Choroid plexus epithelial cell (primary cell): ENCODE measurements around the gene SYT13.

Experiments used
- DNase-seq: peaks from one replicate; pipeline ENCODE4 v3.0.0-alpha.2; 2010; ENCODE audit warnings: low read depth
- H3K4me3 ChIP-seq: 2 replicates; pipeline ENCODE4 v1.5.1; 2011; ENCODE audit warnings: low read depth, mild to moderate bottlenecking, control low read depth, low read length, moderate library complexity
- TF ChIP-seq, protein P1 (sequence below): conservative IDR thresholded peaks from 2 replicates; pipeline ENCODE4 v1.5.1; 2011; ENCODE audit warnings: low read depth, mild to moderate bottlenecking, control low read depth, inconsistent platforms, low read length, moderate library complexity

The SYT13 gene

DNA sequence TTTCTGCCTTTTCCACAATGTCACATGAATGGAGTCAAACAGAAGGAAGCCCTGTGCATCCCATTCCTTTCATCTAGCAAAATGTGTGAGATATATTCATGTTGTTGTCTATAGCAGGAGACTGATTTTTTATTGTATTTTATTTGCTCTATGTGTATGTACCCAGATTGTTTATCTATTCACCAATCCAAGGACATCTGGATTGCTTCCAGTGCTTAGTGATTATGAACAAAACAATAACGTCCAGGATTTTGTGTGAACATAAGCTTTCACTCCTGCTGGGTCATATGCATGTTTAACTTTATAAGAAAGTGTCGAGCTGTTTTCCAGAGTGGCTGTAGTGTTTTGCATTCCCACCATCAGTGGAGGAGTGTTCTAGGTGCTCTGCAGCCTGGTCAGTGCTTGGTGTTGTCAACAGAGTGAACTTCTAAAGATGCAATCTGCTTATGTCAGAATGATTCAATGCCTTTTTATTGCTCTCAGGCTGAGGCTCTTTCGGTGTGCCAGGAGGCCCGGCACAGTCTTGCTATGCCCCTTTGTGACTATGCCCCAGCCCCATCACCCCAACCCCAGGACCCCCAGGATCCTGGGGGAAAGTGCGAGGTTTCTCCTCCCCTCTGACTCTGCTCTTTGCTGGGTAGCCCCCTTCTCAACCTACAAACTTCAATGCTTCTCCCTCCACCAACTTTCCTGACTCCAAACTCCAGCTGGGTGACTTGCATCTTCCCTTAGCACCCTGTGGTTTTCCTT is 19.9 kb upstream of the SYT13 start:
- no peak for DNase-seq
- TF ChIP-seq, protein P1, sequence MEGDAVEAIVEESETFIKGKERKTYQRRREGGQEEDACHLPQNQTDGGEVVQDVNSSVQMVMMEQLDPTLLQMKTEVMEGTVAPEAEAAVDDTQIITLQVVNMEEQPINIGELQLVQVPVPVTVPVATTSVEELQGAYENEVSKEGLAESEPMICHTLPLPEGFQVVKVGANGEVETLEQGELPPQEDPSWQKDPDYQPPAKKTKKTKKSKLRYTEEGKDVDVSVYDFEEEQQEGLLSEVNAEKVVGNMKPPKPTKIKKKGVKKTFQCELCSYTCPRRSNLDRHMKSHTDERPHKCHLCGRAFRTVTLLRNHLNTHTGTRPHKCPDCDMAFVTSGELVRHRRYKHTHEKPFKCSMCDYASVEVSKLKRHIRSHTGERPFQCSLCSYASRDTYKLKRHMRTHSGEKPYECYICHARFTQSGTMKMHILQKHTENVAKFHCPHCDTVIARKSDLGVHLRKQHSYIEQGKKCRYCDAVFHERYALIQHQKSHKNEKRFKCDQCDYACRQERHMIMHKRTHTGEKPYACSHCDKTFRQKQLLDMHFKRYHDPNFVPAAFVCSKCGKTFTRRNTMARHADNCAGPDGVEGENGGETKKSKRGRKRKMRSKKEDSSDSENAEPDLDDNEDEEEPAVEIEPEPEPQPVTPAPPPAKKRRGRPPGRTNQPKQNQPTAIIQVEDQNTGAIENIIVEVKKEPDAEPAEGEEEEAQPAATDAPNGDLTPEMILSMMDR: no peak
- no peak overlapping the region for H3K4me3 ChIP-seq

DNA sequence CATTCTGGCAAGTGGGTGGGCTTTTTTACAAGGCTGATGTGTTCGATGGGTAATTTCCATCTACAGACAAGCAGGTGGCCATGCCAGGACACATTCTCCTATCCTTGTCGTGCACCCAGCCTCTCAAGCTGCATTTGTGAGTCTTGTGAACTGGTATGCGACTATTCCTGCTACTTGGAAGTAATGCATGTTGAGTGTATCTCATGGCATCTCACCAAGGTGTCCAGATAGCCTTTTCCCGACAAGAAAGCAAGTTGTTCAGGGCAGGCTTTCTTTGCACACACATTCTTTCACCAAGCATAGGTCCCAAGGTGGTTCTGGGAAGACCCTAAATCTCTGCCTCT is 18.8 kb upstream of the SYT13 start:
- DNase-seq: no peak
- TF ChIP-seq, protein P1: no peak

DNA sequence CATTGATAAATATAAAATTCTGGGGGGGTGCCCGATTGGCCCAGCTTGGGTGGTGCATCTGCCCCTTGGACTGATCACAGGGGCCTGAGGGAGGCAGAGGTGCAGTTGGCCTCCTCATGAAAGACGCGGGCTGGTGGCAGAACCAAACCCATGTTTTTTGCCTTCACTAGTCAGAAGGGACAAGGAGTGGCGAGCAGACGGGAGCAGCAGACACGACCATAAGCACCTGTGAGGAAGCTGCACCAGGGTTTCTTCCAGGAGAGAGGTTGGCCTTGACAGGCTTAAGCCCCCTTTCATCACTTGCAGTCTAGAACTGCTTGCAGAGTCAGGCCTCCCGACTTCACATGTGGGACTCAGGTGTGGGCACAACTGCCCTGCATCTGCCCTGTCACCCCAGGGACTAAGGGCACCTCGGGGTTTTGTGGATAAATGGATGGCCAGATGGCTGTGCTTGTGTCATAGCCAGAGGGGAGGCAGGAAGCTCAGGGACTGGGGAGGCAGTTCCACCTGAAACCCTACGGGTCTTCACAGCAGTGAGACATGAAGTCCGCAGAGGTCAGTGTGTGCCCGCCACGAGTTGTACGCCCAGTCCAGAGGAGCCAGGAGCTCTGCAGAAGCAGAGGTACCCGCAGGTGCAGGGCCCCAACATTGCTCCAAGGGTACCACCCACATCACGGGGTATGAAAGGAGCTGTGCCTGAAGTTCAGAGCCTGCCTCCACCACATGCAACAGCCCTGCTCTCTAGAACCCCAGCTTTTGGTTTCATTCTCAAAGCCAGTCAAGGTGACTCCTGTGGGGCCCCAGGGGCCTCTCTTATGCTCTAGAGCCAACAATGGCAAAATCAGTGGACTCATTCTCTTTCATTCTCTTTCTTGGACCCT is 18.2 kb upstream of the SYT13 start:
- no peak for DNase-seq
- no peak overlapping the region for H3K4me3 ChIP-seq
- TF ChIP-seq, protein P1: no peak

More for the DNA sequence above, 18.8 kb upstream of the SYT13 start:
- no peak overlapping the region for H3K4me3 ChIP-seq

DNA sequence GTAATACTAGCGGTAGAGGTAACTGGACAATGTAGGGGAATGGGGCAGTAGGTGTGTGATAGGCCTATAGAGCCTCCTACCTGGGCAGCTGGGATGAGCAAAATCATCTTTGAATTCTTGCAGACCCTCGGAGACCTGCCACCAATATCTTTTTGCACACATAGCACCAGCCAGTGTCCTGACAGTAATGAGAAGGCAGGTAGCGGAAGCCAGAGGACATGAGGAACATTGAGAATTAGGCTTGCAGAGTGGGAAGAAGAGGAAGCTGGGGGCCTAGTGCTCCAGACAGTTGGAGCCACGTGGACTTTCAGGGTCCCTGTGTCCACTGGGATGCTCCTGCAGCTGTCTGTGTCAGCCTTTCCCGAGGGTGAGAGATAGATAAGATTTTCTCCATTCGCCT is 17.2 kb upstream of the SYT13 start:
- DNase-seq: no peak
- no peak overlapping the region for H3K4me3 ChIP-seq

DNA sequence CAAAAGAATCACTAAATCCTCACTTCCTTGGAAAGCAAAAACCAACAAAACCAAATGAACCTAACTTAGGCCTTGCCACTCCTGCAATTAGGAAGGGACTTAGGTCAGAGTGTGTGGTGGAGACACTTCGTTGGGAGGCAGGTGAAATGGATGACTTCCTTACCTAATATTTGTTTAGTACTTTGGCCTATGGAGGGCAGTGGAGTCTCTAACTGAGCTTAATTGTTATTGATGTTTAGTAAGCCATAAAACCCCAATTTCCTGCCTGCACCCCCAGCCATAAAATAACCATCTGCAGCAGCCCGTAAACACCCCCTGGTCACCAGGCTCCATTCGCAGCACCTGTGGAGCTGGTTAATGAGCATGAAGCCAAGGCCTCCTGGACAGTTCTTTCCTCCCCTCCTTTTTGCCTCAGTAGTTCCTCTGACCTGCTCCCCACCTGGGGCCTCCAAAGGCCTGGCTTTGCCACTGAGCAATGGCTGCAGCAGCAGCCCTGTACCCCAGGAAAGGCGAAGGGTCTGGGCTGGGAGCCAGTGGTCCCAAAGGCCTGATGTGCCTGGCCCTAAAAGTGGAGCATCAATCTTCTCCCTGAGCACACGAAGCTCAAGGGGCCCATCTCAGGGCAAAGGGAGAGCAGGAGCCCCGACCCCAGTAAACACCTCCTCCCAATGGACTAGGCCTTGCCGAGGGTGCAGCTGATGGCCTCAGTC is 15.6 kb upstream of the SYT13 start:
- H3K4me3 ChIP-seq: no peak overlapping the region
- DNase-seq: no peak
- TF ChIP-seq, protein P1: no peak

More for the DNA sequence above, 17.2 kb upstream of the SYT13 start:
- TF ChIP-seq, protein P1: no peak

DNA sequence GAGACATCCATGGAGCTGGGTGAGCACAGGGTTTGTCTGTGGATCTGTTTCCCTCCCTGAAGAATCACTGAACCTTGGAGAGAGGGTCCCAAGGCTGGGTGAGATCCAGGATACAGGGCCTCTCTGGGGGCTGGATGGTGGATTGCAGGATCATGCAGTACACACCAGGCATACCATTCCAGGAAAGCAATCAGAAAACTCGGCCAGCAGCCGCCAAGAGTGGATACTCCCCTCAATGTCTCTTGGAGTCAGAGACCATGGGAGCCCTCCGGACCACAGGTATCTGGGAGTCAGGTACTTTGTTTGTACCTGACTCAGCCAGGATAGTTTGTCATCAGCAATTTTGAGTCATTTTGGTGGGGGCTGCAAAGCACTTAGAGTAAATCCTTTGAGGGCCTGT is 14.6 kb upstream of the SYT13 start:
- DNase-seq: no peak
- no peak overlapping the region for H3K4me3 ChIP-seq
- TF ChIP-seq, protein P1: no peak
